ENCODE measurements around the gene NUPR1. TPM values are rescaled to one million over a fixed set of nuclear protein-coding genes. Genes with fewer than 3 reads are reported as not detected.

The NUPR1 gene
- total and polyA plus RNA-seq, 2 of the 13 experiments (the other 11 are each of a cell fraction or from before 2014, with no cell fraction given) = 18.0 to 25.6 TPM

GRCh38 chr16:28569021-28569420 is 30.2 kb upstream of the NUPR1 start:
- H3K9ac ChIP-seq (ENCODE audit: insufficient read depth, low read depth, low read length) = no peak overlapping the region
- no peak for FAIRE-seq
- TF ChIP-seq BRCA1 (CRISPR knock-in tag; IDR thresholded peaks at IDR 0.05) (no peak), ZIK1 (CRISPR knock-in tag; IDR thresholded peaks at IDR 0.05; ENCODE audit: borderline replicate concordance, low read depth) (no peak), GPN1 (CRISPR knock-in tag; IDR thresholded peaks at IDR 0.05; ENCODE audit: borderline replicate concordance) (no peak), PRPF4 (IDR thresholded peaks at IDR 0.05; ENCODE audit: low read depth, low read length, poor library complexity, severe bottlenecking) (no peak), CCDC6 (CRISPR knock-in tag; IDR thresholded peaks at IDR 0.05) (no peak)
- no peak overlapping the region for H2AFZ ChIP-seq (ENCODE audit: low read length)
- no peak overlapping the region for H3K4me3 ChIP-seq (replicated peaks in 1 of 3; ENCODE audit: insufficient read depth in 1 of 3, low read depth in 2 of 3, low read length in 3 of 3)
- no peak for ATAC-seq
- 95% methylated on average over 5 of the region's 5 CpGs for WGBS (ENCODE audit: low lambda C conversion rate)
- H3K4me2 ChIP-seq (ENCODE audit: low read depth, low read length) = no peak overlapping the region
- H3K79me2 ChIP-seq (ENCODE audit: insufficient read depth, low read length) = peaks cover 7% of the 10 kb centered on the region
- H3K9me3 ChIP-seq (ENCODE audit: low read length) = peaks cover 10% of the 10 kb centered on the region
- ChIA-PET CTCF (ENCODE audit: low intra/inter-chr PET ratio, low total read pairs) (no interaction called here), POLR2A (no interaction called here)
- peaks cover 0 to 6% of the 10 kb centered on the region in 2 experiments; a peak in 2 of 5 replicates for H3K36me3 ChIP-seq (replicated peaks in 1 of 2; ENCODE audit: control insufficient read depth in 1 of 2, insufficient read depth in 2 of 2, low read length in 2 of 2)
- DNase-seq (ENCODE audit: low spot score) = no peak
- H3K4me1 ChIP-seq (ENCODE audit: insufficient read depth, low read length) = no peaks in the 10 kb centered on the region
- no TSS peak for BruUV-seq (replicated peaks)
- no peaks in the 10 kb centered on the region for H4K20me1 ChIP-seq (ENCODE audit: insufficient read depth, low read length)
- no peak overlapping the region for H3K27ac ChIP-seq (ENCODE audit: extremely low read length, insufficient read depth, low read length)
- intact Hi-C loops (cut with micrococcal nuclease; ENCODE audit: unreplicated experiment) = no loop called here
- in situ Hi-C loops (cut with HindIII; ENCODE audit: extremely low pct_ligation_motif_present, low pct_unique_long_range_greater_than_20kb) = no loop called here
- H3K27me3 ChIP-seq (ENCODE audit: control insufficient read depth in 1 of 2, insufficient read depth in 2 of 2, low read length in 2 of 2) = no peaks in the 10 kb centered on the region

GRCh38 chr16:28567292-28567691 is 28.5 kb upstream of the NUPR1 start:
- Histone ChIP-seq H3K79me2 (ENCODE audit: insufficient read depth, low read length) (peaks cover 7% of the 10 kb centered on the region), H3K4me2 (ENCODE audit: low read depth, low read length) (no peak overlapping the region), H3K4me3 (replicated peaks in 1 of 3; ENCODE audit: insufficient read depth in 1 of 3, low read depth in 2 of 3, low read length in 3 of 3) (no peak overlapping the region), H4K20me1 (ENCODE audit: insufficient read depth, low read length) (no peaks in the 10 kb centered on the region), H3K36me3 (replicated peaks in 1 of 2; ENCODE audit: control insufficient read depth in 1 of 2, insufficient read depth in 2 of 2, low read length in 2 of 2) (peaks cover 0 to 4% of the 10 kb centered on the region in 2 experiments; a peak in 2 of 5 replicates), H2AFZ (ENCODE audit: low read length) (no peak overlapping the region), H3K27ac (ENCODE audit: extremely low read length, insufficient read depth, low read length) (no peak overlapping the region), H3K27me3 (ENCODE audit: control insufficient read depth in 1 of 2, insufficient read depth in 2 of 2, low read length in 2 of 2) (no peaks in the 10 kb centered on the region), H3K4me1 (ENCODE audit: insufficient read depth, low read length) (no peaks in the 10 kb centered on the region), H3K9ac (ENCODE audit: insufficient read depth, low read depth, low read length) (no peak overlapping the region), H3K9me3 (ENCODE audit: low read length) (peaks cover 10% of the 10 kb centered on the region)
- intact Hi-C loops (cut with micrococcal nuclease; ENCODE audit: unreplicated experiment) (no loop called here), in situ Hi-C loops (cut with HindIII; ENCODE audit: extremely low pct_ligation_motif_present, low pct_unique_long_range_greater_than_20kb) (no loop called here)
- CTCF ChIA-PET (ENCODE audit: low intra/inter-chr PET ratio, low total read pairs) = no interaction called here
- POLR2A ChIA-PET = no interaction called here
- no peak for ATAC-seq
- no peak for FAIRE-seq
- no peak for DNase-seq (ENCODE audit: low spot score)
- BruUV-seq (replicated peaks) = no TSS peak
- 95% methylated on average over 2 of the region's 2 CpGs for WGBS (ENCODE audit: low lambda C conversion rate)
- TF ChIP-seq ZNF562 (CRISPR knock-in tag; IDR thresholded peaks at IDR 0.05; ENCODE audit: borderline replicate concordance) = no peak
- no peak for TF ChIP-seq ZNF709 (CRISPR knock-in tag; IDR thresholded peaks at IDR 0.05)
- TF ChIP-seq ZNF770 (CRISPR knock-in tag; IDR thresholded peaks at IDR 0.05) = no peak
- TF ChIP-seq, protein P1, sequence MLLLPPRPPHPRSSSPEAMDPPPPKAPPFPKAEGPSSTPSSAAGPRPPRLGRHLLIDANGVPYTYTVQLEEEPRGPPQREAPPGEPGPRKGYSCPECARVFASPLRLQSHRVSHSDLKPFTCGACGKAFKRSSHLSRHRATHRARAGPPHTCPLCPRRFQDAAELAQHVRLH (CRISPR knock-in tag; IDR thresholded peaks at IDR 0.05; ENCODE audit: borderline replicate concordance, low read depth) = no peak
- no peak for TF ChIP-seq ZNF225 (CRISPR knock-in tag; IDR thresholded peaks at IDR 0.05)
- TF ChIP-seq ATF4 (CRISPR knock-in tag; IDR thresholded peaks at IDR 0.05) = no peak
- TF ChIP-seq TCF7 (IDR thresholded peaks at IDR 0.05; ENCODE audit: low read depth) = no peak
- no peak for TF ChIP-seq TEAD3 (CRISPR knock-in tag; optimal IDR thresholded peaks at IDR 0.05; ENCODE audit: borderline replicate concordance)
- no peak for TF ChIP-seq RBAK (CRISPR knock-in tag; IDR thresholded peaks at IDR 0.05)
- no peak for TF ChIP-seq HOXA3 (CRISPR knock-in tag; IDR thresholded peaks at IDR 0.05)
- no peak for TF ChIP-seq ZNF557 (CRISPR knock-in tag; IDR thresholded peaks at IDR 0.05)
- TF ChIP-seq ATF5 (CRISPR knock-in tag; IDR thresholded peaks at IDR 0.05; ENCODE audit: low read depth) = no peak
